ENCODE results near the gene KCNIP1. TPM values are rescaled to one million over a fixed set of nuclear protein-coding genes. Genes with fewer than 3 reads are reported as not detected.

Gene KCNIP1
- total RNA-seq, 1 experiment from 2014 or later: not detected

DNA sequence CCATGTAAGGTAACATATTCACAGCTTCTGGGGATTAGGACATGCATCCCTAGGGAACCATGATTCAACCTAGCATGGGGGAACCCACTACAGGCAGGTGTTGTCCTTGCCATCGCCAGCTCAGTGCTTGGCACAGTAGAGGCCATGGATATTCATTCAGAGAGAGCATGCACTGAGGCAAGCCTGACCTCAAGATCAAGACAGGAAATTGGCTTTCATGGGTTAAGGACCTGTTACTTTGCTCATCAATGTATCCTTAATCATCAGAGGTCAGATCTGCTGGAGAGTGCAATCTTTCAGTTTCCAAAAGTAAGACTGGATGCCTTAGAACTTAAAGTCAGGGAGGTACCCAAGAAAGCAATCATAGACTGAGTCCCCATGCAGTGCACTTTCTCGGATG, 84.0 kb downstream of the KCNIP1 start:
- RAD21 ChIA-PET (ENCODE audit: low non-redundant PET in 1 of 2, low total read pairs in 2 of 2, uncharacterized antibody in 2 of 2, unreplicated experiment in 2 of 2): no interaction called here

DNA sequence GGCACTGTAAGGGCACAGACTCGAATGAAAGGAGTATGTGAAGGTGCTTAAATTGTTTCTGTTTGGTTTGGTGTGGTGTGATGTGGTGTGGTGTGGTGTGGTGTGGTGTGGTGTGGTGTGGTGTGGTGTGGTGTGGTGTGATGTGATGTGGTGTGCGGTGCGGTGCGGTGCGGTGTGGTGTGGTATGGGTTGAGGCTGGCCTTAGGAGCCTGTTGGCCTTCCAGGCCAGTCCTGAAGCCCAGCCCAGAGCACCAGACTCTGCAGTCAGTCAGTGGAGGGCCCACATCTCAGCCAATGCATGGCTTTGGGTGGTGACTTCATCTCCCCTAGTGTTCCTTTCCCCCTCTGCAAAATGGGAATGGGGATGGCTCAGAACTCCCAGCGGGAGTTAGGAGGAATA, 85.8 kb downstream of the KCNIP1 start:
- H3K36me3 ChIP-seq (ENCODE audit: control insufficient read depth in 1 of 2, insufficient read depth in 2 of 2, low read length in 2 of 2): no peaks in the 10 kb centered on the region
- no peaks in the 10 kb centered on the region for H3K9me3 ChIP-seq (ENCODE audit: control insufficient read depth in 1 of 2, insufficient read depth in 1 of 2, low read depth in 1 of 2, low read length in 2 of 2)
- H3K79me2 ChIP-seq (ENCODE audit: insufficient read depth, low read length): no peaks in the 10 kb centered on the region
- H2AFZ ChIP-seq (ENCODE audit: low read depth, low read length, poor library complexity, severe bottlenecking): no peak overlapping the region
- no peak overlapping the region for H3K9ac ChIP-seq (ENCODE audit: low read length)
- H3K27me3 ChIP-seq (ENCODE audit: insufficient read depth, low read length): peaks cover 12% of the 10 kb centered on the region
- DNase-seq (ENCODE audit: low read depth, low spot score) (no peak), ATAC-seq (no peak)
- H3K4me1 ChIP-seq (ENCODE audit: control insufficient read depth in 1 of 2, insufficient read depth in 2 of 2, low read length in 2 of 2): no peaks in the 10 kb centered on the region
- H3K9me2 ChIP-seq (ENCODE audit: insufficient read depth): no peaks in the 10 kb centered on the region
- ChIA-PET CTCF (no interaction called here), RAD21 (ENCODE audit: low non-redundant PET in 1 of 2, low total read pairs in 2 of 2, uncharacterized antibody in 2 of 2, unreplicated experiment in 2 of 2) (no interaction called here), POLR2A (no interaction called here)
- H3K4me2 ChIP-seq (ENCODE audit: low read length): no peak overlapping the region
- no TSS peak for BruUV-seq (replicated peaks)
- intact Hi-C loops (cut with micrococcal nuclease): no loop called here
- H3K4me3 ChIP-seq (replicated peaks in 1 of 2; ENCODE audit: low read depth in 1 of 2, low read length in 2 of 2): no peak overlapping the region
- H4K20me1 ChIP-seq (ENCODE audit: insufficient read depth): no peaks in the 10 kb centered on the region
- H3K27ac ChIP-seq (ENCODE audit: low read depth, low read length): no peak overlapping the region
- TF ChIP-seq, protein P1, sequence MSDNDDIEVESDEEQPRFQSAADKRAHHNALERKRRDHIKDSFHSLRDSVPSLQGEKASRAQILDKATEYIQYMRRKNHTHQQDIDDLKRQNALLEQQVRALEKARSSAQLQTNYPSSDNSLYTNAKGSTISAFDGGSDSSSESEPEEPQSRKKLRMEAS (IDR thresholded peaks at IDR 0.05): no peak
- TF ChIP-seq POLR2A (IDR thresholded peaks at IDR 0.05; ENCODE audit: borderline replicate concordance, extremely low read depth, insufficient read depth, insufficient read length) (no peak), CEBPB (IDR thresholded peaks at IDR 0.05; ENCODE audit: low read depth) (no peak), RAD21 (IDR thresholded peaks at IDR 0.05; ENCODE audit: low read depth) (no peak), EZH2phosphoT487 (IDR thresholded peaks at IDR 0.05; ENCODE audit: borderline replicate concordance) (no peak), JUND (IDR thresholded peaks at IDR 0.05) (no peak), TCF7L2 (IDR thresholded peaks at IDR 0.05; ENCODE audit: borderline replicate concordance, extremely low read depth, insufficient read depth, insufficient read length) (no peak)
- TF ChIP-seq, protein P2, sequence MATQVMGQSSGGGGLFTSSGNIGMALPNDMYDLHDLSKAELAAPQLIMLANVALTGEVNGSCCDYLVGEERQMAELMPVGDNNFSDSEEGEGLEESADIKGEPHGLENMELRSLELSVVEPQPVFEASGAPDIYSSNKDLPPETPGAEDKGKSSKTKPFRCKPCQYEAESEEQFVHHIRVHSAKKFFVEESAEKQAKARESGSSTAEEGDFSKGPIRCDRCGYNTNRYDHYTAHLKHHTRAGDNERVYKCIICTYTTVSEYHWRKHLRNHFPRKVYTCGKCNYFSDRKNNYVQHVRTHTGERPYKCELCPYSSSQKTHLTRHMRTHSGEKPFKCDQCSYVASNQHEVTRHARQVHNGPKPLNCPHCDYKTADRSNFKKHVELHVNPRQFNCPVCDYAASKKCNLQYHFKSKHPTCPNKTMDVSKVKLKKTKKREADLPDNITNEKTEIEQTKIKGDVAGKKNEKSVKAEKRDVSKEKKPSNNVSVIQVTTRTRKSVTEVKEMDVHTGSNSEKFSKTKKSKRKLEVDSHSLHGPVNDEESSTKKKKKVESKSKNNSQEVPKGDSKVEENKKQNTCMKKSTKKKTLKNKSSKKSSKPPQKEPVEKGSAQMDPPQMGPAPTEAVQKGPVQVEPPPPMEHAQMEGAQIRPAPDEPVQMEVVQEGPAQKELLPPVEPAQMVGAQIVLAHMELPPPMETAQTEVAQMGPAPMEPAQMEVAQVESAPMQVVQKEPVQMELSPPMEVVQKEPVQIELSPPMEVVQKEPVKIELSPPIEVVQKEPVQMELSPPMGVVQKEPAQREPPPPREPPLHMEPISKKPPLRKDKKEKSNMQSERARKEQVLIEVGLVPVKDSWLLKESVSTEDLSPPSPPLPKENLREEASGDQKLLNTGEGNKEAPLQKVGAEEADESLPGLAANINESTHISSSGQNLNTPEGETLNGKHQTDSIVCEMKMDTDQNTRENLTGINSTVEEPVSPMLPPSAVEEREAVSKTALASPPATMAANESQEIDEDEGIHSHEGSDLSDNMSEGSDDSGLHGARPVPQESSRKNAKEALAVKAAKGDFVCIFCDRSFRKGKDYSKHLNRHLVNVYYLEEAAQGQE (IDR thresholded peaks at IDR 0.05; ENCODE audit: low read depth): no peak
- TF ChIP-seq, protein P3, sequence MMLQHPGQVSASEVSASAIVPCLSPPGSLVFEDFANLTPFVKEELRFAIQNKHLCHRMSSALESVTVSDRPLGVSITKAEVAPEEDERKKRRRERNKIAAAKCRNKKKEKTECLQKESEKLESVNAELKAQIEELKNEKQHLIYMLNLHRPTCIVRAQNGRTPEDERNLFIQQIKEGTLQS (IDR thresholded peaks at IDR 0.05): no peak

More for the DNA sequence above, 84.0 kb downstream of the KCNIP1 start:
- CTCF ChIA-PET: interaction anchor here (0.7 kb wide), 1 partner anchor 51 kb away, joined by 3 read pairs; no protein-coding TSS in a partner anchor
- no peak for TF ChIP-seq JUND (IDR thresholded peaks at IDR 0.05)
- no peak for TF ChIP-seq POLR2A (IDR thresholded peaks at IDR 0.05; ENCODE audit: borderline replicate concordance, extremely low read depth, insufficient read depth, insufficient read length)
- TF ChIP-seq, protein P4, sequence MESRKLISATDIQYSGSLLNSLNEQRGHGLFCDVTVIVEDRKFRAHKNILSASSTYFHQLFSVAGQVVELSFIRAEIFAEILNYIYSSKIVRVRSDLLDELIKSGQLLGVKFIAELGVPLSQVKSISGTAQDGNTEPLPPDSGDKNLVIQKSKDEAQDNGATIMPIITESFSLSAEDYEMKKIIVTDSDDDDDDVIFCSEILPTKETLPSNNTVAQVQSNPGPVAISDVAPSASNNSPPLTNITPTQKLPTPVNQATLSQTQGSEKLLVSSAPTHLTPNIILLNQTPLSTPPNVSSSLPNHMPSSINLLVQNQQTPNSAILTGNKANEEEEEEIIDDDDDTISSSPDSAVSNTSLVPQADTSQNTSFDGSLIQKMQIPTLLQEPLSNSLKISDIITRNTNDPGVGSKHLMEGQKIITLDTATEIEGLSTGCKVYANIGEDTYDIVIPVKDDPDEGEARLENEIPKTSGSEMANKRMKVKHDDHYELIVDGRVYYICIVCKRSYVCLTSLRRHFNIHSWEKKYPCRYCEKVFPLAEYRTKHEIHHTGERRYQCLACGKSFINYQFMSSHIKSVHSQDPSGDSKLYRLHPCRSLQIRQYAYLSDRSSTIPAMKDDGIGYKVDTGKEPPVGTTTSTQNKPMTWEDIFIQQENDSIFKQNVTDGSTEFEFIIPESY (IDR thresholded peaks at IDR 0.05; ENCODE audit: extremely low read depth, insufficient replicate concordance, low read length): no peak
- no peak for TF ChIP-seq EZH2phosphoT487 (IDR thresholded peaks at IDR 0.05; ENCODE audit: borderline replicate concordance)
- no peak for TF ChIP-seq SP1 (IDR thresholded peaks at IDR 0.05; ENCODE audit: low read depth)
- no peak for TF ChIP-seq FOSL1 (IDR thresholded peaks at IDR 0.05; ENCODE audit: low read depth)
- TF ChIP-seq ZNF274 (IDR thresholded peaks at IDR 0.05; ENCODE audit: low read depth, low read length): no peak
- TF ChIP-seq YY1 (IDR thresholded peaks at IDR 0.05; ENCODE audit: extremely low read depth, insufficient replicate concordance, low read depth, low read length): no peak
- no peak for TF ChIP-seq SIN3A (IDR thresholded peaks at IDR 0.05; ENCODE audit: low read depth)
- no peak for TF ChIP-seq SRF (IDR thresholded peaks at IDR 0.05; ENCODE audit: low read depth)
- no peak for TF ChIP-seq EGR1 (IDR thresholded peaks at IDR 0.05; ENCODE audit: low read depth)
- no peak for TF ChIP-seq ELF1 (IDR thresholded peaks at IDR 0.05; ENCODE audit: borderline replicate concordance, low read depth)
- no peak for TF ChIP-seq TCF7L2 (IDR thresholded peaks at IDR 0.05; ENCODE audit: borderline replicate concordance, extremely low read depth, insufficient read depth, insufficient read length)
- Histone ChIP-seq H3K79me2 (ENCODE audit: insufficient read depth, low read length) (no peaks in the 10 kb centered on the region), H3K36me3 (ENCODE audit: control insufficient read depth in 1 of 2, insufficient read depth in 2 of 2, low read length in 2 of 2) (no peaks in the 10 kb centered on the region), H3K9ac (ENCODE audit: low read length) (no peak overlapping the region), H3K27me3 (ENCODE audit: insufficient read depth, low read length) (peaks cover 18% of the 10 kb centered on the region), H3K4me1 (ENCODE audit: control insufficient read depth in 1 of 2, insufficient read depth in 2 of 2, low read length in 2 of 2) (no peaks in the 10 kb centered on the region), H3K9me3 (ENCODE audit: control insufficient read depth in 1 of 2, insufficient read depth in 1 of 2, low read depth in 1 of 2, low read length in 2 of 2) (no peaks in the 10 kb centered on the region), H2AFZ (ENCODE audit: low read depth, low read length, poor library complexity, severe bottlenecking) (no peak overlapping the region), H4K20me1 (ENCODE audit: insufficient read depth) (no peaks in the 10 kb centered on the region), H3K4me2 (ENCODE audit: low read length) (no peak overlapping the region), H3K27ac (ENCODE audit: low read depth, low read length) (no peak overlapping the region), H3K9me2 (ENCODE audit: insufficient read depth) (no peaks in the 10 kb centered on the region), H3K4me3 (replicated peaks in 1 of 2; ENCODE audit: low read depth in 1 of 2, low read length in 2 of 2) (no peak overlapping the region)
- ATAC-seq: no peak
- POLR2A ChIA-PET: no interaction called here
- DNase-seq (ENCODE audit: low read depth, low spot score): no peak
- BruUV-seq (replicated peaks): no TSS peak
- intact Hi-C loops (cut with micrococcal nuclease): no loop called here
